HepG2 (cell line): ENCODE data around the gene PTPRM. TPM values are rescaled to one million over a fixed set of nuclear protein-coding genes. Genes with fewer than 3 reads are reported as not detected.

Source experiments
- ATAC-seq: fragments of 200-7000 bp; cut with Tn5 transposase; 3 replicates; pipeline ENCODE4 v1.9.1; 2020; ENCODE audit warnings: mild to moderate bottlenecking, moderate library complexity
- BruUV-seq: library from RNA; stranded (reverse); fragments of 400-500 nt; replicated peaks from 2 replicates; lab custom pipeline; 2021; lab: Mats Ljungman, UMichigan
- CTCF ChIA-PET: fragments of 300-600 bp; formaldehyde crosslinking; extraction: SDS; loops from one replicate; lab custom pipeline; 2021; ENCODE audit warnings: low total read pairs, inconsistent platforms, low intra/inter-chr PET ratio; lab: Yijun Ruan, JAX
- POLR2A ChIA-PET: fragments of 350-600 bp; sonication (Branson Sonifier 250); formaldehyde crosslinking; loops from one replicate; lab custom pipeline; 2020; ENCODE audit warnings: antibody characterized with exemption, inconsistent platforms; lab: Yijun Ruan, JAX
- DNase-seq: peaks from one replicate; pipeline ENCODE4 v3.0.0-alpha.2; 2015; ENCODE audit warnings: low spot score
- FAIRE-seq: peaks from 3 replicates; lab custom pipeline; 2011; peaks lifted over from hg19 to GRCh38; lab: Jason Lieb, UNC
- H2AFZ ChIP-seq: one replicate; pipeline ENCODE4 v1.6.1; 2011; ENCODE audit warnings: low read length, inconsistent platforms
- H3K27ac ChIP-seq: fragments of 300-600 bp; 3 replicates; pipeline ENCODE4 v1.8.0; 2011; ENCODE audit warnings: mixed run types, mild to moderate bottlenecking, mixed read lengths, low read length, inconsistent platforms; ENCODE audit not compliant: insufficient read depth; ENCODE audit errors: extremely low read length
- H3K27me3 ChIP-seq, 2 experiments: fragments of 200-600 bp in 1 of 2; 2 replicates in 1 of 2; 3 replicates in 1 of 2; pipeline versions ENCODE4 v1.6.0 to v1.8.0; 2011; ENCODE audit warnings: low read length in 2 of 2, mild to moderate bottlenecking in 2 of 2, moderate library complexity in 2 of 2, inconsistent platforms in 1 of 2; ENCODE audit not compliant: insufficient read depth in 2 of 2, control insufficient read depth in 1 of 2
- H3K36me3 ChIP-seq, 2 experiments: fragments of 200-600 bp in 1 of 2; replicated peaks in 1 of 2; 2 replicates in 1 of 2; 3 replicates in 1 of 2; pipeline versions ENCODE4 v1.5.1 to v1.8.0; 2011; ENCODE audit warnings: low read length in 2 of 2, inconsistent platforms in 1 of 2; ENCODE audit not compliant: insufficient read depth in 2 of 2, control insufficient read depth in 1 of 2
- H3K4me1 ChIP-seq: 2 replicates; pipeline ENCODE4 v1.5.1; 2012; ENCODE audit warnings: low read length, inconsistent platforms; ENCODE audit not compliant: insufficient read depth
- H3K4me2 ChIP-seq: 2 replicates; pipeline ENCODE4 v1.6.0; 2011; ENCODE audit warnings: low read depth, low read length, inconsistent platforms
- H3K4me3 ChIP-seq, 3 experiments: fragments of 200-600 bp in 1 of 3; sonication (generic), shearing (Covaris generic) in 1 of 3; replicated peaks in 1 of 3; 2 replicates each; pipeline ENCODE4 v1.5.1; 2011 to 2016; ENCODE audit warnings: low read length in 3 of 3, inconsistent platforms in 2 of 3, low read depth in 2 of 3, mild to moderate bottlenecking in 2 of 3, control low read depth in 1 of 3, mixed read lengths in 1 of 3; ENCODE audit not compliant: insufficient read depth in 1 of 3
- H3K79me2 ChIP-seq: one replicate; pipeline ENCODE4 v1.6.1; 2011; ENCODE audit warnings: low read length, inconsistent platforms; ENCODE audit not compliant: insufficient read depth
- H3K9ac ChIP-seq: 2 replicates; pipeline ENCODE4 v1.6.0; 2011; ENCODE audit warnings: mild to moderate bottlenecking, low read depth, low read length, inconsistent platforms; ENCODE audit not compliant: insufficient read depth
- H3K9me3 ChIP-seq: 2 replicates; pipeline ENCODE4 v1.5.1; 2012; ENCODE audit warnings: mild to moderate bottlenecking, low read length
- H4K20me1 ChIP-seq: 2 replicates; pipeline ENCODE4 v1.6.0; 2011; ENCODE audit warnings: inconsistent platforms, mild to moderate bottlenecking, low read length, moderate library complexity; ENCODE audit not compliant: insufficient read depth
- ETS1 ChIP-seq: sonication (generic); formaldehyde crosslinking; IDR thresholded peaks from 2 replicates; pipeline ENCODE4 v1.4.0; 2020; ENCODE audit warnings: missing genetic modification reagents
- IKZF1 ChIP-seq: fragments of 450-650 bp; IDR thresholded peaks from 2 replicates; pipeline ENCODE4 v1.7.1; 2016
- MTA3 ChIP-seq: sonication (generic); formaldehyde crosslinking; IDR thresholded peaks from 2 replicates; pipeline ENCODE4 v1.4.0; 2020; ENCODE audit warnings: missing genetic modification reagents
- MXI1 ChIP-seq: IDR thresholded peaks from 3 replicates; pipeline ENCODE4 v1.6.1; 2012; ENCODE audit warnings: low read depth, low read length, inconsistent platforms, borderline replicate concordance
- WGBS: methylation state at CpG from one replicate; pipeline ENCODE4 v1.1.6; 2017; ENCODE audit warnings: low lambda C conversion rate; 5-methylcytosine and 5-hydroxymethylcytosine counted together
- in situ Hi-C: cut with HindIII; loops from 2 replicates; pipeline ENCODE4 v1.10.0; 2017; ENCODE audit warnings: low pct_unique_long_range_greater_than_20kb; ENCODE audit not compliant: extremely low pct_ligation_motif_present
- intact Hi-C: fragments of 100-400 bp; cut with micrococcal nuclease; formaldehyde crosslinking; loops from one replicate; pipeline ENCODE4 v1.10.0; 2022; ENCODE audit not compliant: unreplicated experiment
- polyA plus RNA-seq, 8 experiments: library from polyadenylated mRNA; depleted of rRNA in 3 of 8; stranded (reverse) in 7 of 8; unstranded in 1 of 8; fragments of >200 nt; fragmentation: Illumina TruSeq in 4 of 8; extraction: Trizol in 4 of 8; gene quantifications; 2 replicates each; pipeline versions ENCODE4 v1.2.1 to v1.2.3, GENCODE V29; 2011 to 2016; ENCODE audit warnings: low read depth in 4 of 8, missing spikeins in 1 of 8, mixed read lengths in 1 of 8; ENCODE audit not compliant: insufficient read depth in 1 of 8
- total RNA-seq, 5 experiments: library from RNA; depleted of rRNA; stranded (reverse); fragments of >200 nt; fragmentation: Illumina TruSeq; extraction: Trizol; gene quantifications; 2 replicates each; pipeline ENCODE4 v1.2.3, GENCODE V29; 2016; ENCODE audit warnings: low read depth in 1 of 5
- TF ChIP-seq, protein P1 (sequence below): sonication (generic); formaldehyde crosslinking; IDR thresholded peaks from 2 replicates; pipeline ENCODE4 v1.4.0; 2020; ENCODE audit warnings: mild to moderate bottlenecking, missing genetic modification reagents

The PTPRM gene
- total and polyA plus RNA-seq, 2 of the 13 experiments (the other 11 are each of a cell fraction or from before 2014, with no cell fraction given), result 12.6 to 108 TPM

- no peaks in the 10 kb centered on the region for H3K79me2 ChIP-seq
- no TSS peak for BruUV-seq
- no peak for TF ChIP-seq ETS1 (CRISPR knock-in tag)
- TF ChIP-seq MXI1, result no peak
- no peak for TF ChIP-seq MTA3 (CRISPR knock-in tag)
- no peak for TF ChIP-seq IKZF1
- TF ChIP-seq, protein P1, sequence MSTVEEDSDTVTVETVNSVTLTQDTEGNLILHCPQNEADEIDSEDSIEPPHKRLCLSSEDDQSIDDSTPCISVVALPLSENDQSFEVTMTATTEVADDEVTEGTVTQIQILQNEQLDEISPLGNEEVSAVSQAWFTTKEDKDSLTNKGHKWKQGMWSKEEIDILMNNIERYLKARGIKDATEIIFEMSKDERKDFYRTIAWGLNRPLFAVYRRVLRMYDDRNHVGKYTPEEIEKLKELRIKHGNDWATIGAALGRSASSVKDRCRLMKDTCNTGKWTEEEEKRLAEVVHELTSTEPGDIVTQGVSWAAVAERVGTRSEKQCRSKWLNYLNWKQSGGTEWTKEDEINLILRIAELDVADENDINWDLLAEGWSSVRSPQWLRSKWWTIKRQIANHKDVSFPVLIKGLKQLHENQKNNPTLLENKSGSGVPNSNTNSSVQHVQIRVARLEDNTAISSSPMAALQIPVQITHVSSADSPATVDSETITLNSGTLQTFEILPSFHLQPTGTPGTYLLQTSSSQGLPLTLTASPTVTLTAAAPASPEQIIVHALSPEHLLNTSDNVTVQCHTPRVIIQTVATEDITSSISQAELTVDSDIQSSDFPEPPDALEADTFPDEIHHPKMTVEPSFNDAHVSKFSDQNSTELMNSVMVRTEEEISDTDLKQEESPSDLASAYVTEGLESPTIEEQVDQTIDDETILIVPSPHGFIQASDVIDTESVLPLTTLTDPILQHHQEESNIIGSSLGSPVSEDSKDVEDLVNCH (CRISPR knock-in tag), result no peak
- TF ChIP-seq, all 625 proteins: peak for 0
- 95% methylated on average over 3 of the region's 3 CpGs for WGBS
- H3K36me3 ChIP-seq, result peaks cover 0 to 2% of the 10 kb centered on the region in 2 experiments; a peak in 3 of 5 replicates
- H2AFZ ChIP-seq, result no peak overlapping the region
- no peak overlapping the region for H3K4me3 ChIP-seq
- no peaks in the 10 kb centered on the region for H4K20me1 ChIP-seq
- in situ Hi-C loops, result loop anchor here (25.0 kb wide), 1 partner anchor 517 kb away; no protein-coding TSS in a partner anchor
- no peak overlapping the region for H3K27ac ChIP-seq
- CTCF ChIA-PET, result no interaction called here
- no peak for ATAC-seq
- no peak overlapping the region for H3K4me2 ChIP-seq
- intact Hi-C loops, result no loop called here
- no peaks in the 10 kb centered on the region for H3K4me1 ChIP-seq
- DNase-seq, result no peak
- no peak overlapping the region for H3K9ac ChIP-seq
- H3K27me3 ChIP-seq, result no peaks in the 10 kb centered on the region
- no peak for FAIRE-seq
- POLR2A ChIA-PET, result no interaction called here
- H3K9me3 ChIP-seq, result no peaks in the 10 kb centered on the region
Observed at GRCh38 chr18:7779211-7779610, 212.1 kb downstream of the PTPRM start.
